Gastroesophageal sphincter (tissue), 4 donors: ENCODE data around the gene ENO2. TPM values are rescaled to one million over a fixed set of nuclear protein-coding genes. Genes with fewer than 3 reads are reported as not detected.

Source experiments
- ATAC-seq: fragments of 150-250 bp; one replicate; pipeline ENCODE4 v1.9.1; 2016; ENCODE audit warnings: mild to moderate bottlenecking, moderate library complexity
- H3K27ac ChIP-seq, 4 donors: fragments of 200-600 bp; sonication (generic) in 3 of 4; 1 replicate in 3 of 4; 2 replicates in 1 of 4; pipeline ENCODE4 v1.5.1; 2016 to 2019
- H3K27me3 ChIP-seq: fragments of 200-600 bp; sonication (generic); one replicate; pipeline ENCODE4 v1.5.1; 2019
- H3K36me3 ChIP-seq, 2 donors: fragments of 200-600 bp; sonication (generic); one replicate each; pipeline ENCODE4 v1.5.1; 2019; ENCODE audit warnings: control low read depth in 1 of 2
- H3K4me1 ChIP-seq, 3 donors: fragments of 200-600 bp; sonication (generic); 1 replicate in 2 of 3; 2 replicates in 1 of 3; pipeline ENCODE4 v1.5.1; 2016 to 2019; ENCODE audit warnings: control low read depth in 2 of 3
- H3K4me3 ChIP-seq, 2 donors: fragments of 200-600 bp; sonication (generic); one replicate each; pipeline ENCODE4 v1.5.1; 2019; ENCODE audit warnings: mild to moderate bottlenecking in 1 of 2, moderate library complexity in 1 of 2
- H3K9me3 ChIP-seq, 3 donors: fragments of 200-600 bp; sonication (generic); one replicate each; pipeline ENCODE4 v1.5.1; 2017 to 2019; ENCODE audit warnings: control low read depth in 2 of 3
- EP300 ChIP-seq: sonication (generic); formaldehyde crosslinking; IDR thresholded peaks from one replicate; pipeline ENCODE4 v1.6.1; 2017; ENCODE audit warnings: antibody characterized with exemption, mild to moderate bottlenecking
- POLR2A ChIP-seq, 2 donors: fragments of 450-650 bp; IDR thresholded peaks; one replicate each; pipeline ENCODE4 v1.6.1; 2017; ENCODE audit warnings: antibody characterized with exemption in 2 of 2, mild to moderate bottlenecking in 2 of 2, moderate library complexity in 1 of 2
- POLR2AphosphoS5 ChIP-seq: sonication (generic); formaldehyde crosslinking; IDR thresholded peaks from one replicate; pipeline ENCODE4 v1.6.1; 2017; ENCODE audit warnings: antibody characterized with exemption
- WGBS, 2 donors: methylation state at CpG; one replicate each; pipeline ENCODE4 v1.1.5; 2018; ENCODE audit warnings: low coverage in 1 of 2; 5-methylcytosine and 5-hydroxymethylcytosine counted together
- total RNA-seq, 4 donors: library from RNA; depleted of rRNA; stranded (reverse); fragments of >200 nt; gene quantifications; one replicate each; pipeline ENCODE4 v1.1.0, GENCODE V29; 2016
- TF ChIP-seq, protein P1 (sequence below), 4 experiments: fragments of 200-600 bp in 2 of 4; fragments of 450-650 bp in 2 of 4; sonication (generic) in 1 of 4; IDR thresholded peaks; one replicate each; pipeline ENCODE4 v1.5.1; 2017 to 2019; ENCODE audit warnings: antibody characterized with exemption in 4 of 4, mild to moderate bottlenecking in 2 of 4, moderate library complexity in 2 of 4

ENO2 gene
- total RNA-seq, 4 donors from 2014 or later: 31.2 to 68.2 (median 43.5) TPM

DNA sequence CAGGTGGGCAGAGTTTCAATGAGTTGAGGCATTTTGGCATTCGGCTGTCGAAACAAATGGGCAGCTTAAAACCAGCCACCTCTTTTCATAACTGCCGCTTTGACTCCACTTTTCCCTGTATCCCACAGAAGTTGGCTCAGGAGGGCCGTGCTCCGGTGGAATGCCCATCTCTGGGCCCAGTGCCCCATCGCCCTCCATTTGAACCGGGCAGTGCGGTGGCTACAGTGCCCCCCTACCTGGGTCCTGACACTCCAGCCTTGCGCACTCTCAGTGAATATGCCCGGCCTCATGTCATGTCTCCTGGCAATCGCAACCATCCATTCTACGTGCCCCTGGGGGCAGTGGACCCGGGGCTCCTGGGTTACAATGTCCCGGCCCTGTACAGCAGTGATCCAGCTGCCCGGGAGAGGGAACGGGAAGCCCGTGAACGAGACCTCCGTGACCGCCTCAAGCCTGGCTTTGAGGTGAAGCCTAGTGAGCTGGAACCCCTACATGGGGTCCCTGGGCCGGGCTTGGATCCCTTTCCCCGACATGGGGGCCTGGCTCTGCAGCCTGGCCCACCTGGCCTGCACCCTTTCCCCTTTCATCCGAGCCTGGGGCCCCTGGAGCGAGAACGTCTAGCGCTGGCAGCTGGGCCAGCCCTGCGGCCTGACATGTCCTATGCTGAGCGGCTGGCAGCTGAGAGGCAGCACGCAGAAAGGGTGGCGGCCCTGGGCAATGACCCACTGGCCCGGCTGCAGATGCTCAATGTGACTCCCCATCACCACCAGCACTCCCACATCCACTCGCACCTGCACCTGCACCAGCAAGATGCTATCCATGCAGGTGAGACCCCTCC, 24.2 kb downstream of the ENO2 start:
- H3K27ac ChIP-seq: peak overlapping the region in 3 of 4 donors; percentile 91 to 96 (median 91)
- H3K36me3 ChIP-seq: peaks cover 0 to 67% of the 10 kb centered on the region in 2 donors
- TF ChIP-seq POLR2AphosphoS5: peak; percentile 64
- TF ChIP-seq, protein P1, sequence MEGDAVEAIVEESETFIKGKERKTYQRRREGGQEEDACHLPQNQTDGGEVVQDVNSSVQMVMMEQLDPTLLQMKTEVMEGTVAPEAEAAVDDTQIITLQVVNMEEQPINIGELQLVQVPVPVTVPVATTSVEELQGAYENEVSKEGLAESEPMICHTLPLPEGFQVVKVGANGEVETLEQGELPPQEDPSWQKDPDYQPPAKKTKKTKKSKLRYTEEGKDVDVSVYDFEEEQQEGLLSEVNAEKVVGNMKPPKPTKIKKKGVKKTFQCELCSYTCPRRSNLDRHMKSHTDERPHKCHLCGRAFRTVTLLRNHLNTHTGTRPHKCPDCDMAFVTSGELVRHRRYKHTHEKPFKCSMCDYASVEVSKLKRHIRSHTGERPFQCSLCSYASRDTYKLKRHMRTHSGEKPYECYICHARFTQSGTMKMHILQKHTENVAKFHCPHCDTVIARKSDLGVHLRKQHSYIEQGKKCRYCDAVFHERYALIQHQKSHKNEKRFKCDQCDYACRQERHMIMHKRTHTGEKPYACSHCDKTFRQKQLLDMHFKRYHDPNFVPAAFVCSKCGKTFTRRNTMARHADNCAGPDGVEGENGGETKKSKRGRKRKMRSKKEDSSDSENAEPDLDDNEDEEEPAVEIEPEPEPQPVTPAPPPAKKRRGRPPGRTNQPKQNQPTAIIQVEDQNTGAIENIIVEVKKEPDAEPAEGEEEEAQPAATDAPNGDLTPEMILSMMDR (IDR thresholded peaks at IDR 0.05): no peak
- no peaks in the 10 kb centered on the region for H3K9me3 ChIP-seq
- no peak for ATAC-seq
- WGBS, 2 donors: 54 to 83% methylated on average over 1 to 5 of the region's 32 CpGs
- H3K27me3 ChIP-seq: no peaks in the 10 kb centered on the region
- peak overlapping the region in 1 of 2 donors; percentile 73 for H3K4me3 ChIP-seq
- peaks cover 0 to 97% (median 39%) of the 10 kb centered on the region in 3 donors for H3K4me1 ChIP-seq

DNA sequence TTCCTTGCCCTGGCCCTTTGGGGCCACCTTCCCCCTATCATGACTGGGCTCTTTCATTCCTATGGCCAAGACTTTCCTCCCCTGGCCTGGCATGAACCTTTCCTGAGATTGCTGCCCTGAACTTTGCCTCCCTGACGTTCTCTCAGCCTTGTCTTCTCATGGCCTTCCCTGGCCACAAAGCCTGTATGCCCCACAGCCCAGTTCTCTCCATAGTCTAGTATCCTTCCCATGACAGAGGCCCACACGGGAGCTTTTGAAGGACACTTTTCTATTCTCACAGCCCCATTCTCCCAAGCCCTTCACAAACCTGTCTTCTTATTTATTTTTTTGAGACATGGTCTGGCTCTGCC, 24.8 kb downstream of the ENO2 start:
- H3K4me1 ChIP-seq: peaks cover 0 to 93% (median 33%) of the 10 kb centered on the region in 3 donors
- no peak for ATAC-seq
- no peak overlapping the region for H3K4me3 ChIP-seq
- WGBS, 2 donors: 51 to 83% methylated on average over 2 of the region's 2 CpGs
- no peaks in the 10 kb centered on the region for H3K27me3 ChIP-seq
- TF ChIP-seq POLR2A (IDR thresholded peaks at IDR 0.05) (no peak), EP300 (no peak), POLR2AphosphoS5 (no peak)
- TF ChIP-seq, protein P1 (IDR thresholded peaks at IDR 0.05): no peak
- H3K27ac ChIP-seq: peak overlapping the region in 3 of 4 donors; percentile 91 to 96 (median 91)
- no peaks in the 10 kb centered on the region for H3K9me3 ChIP-seq
- peaks cover 0 to 61% of the 10 kb centered on the region in 2 donors for H3K36me3 ChIP-seq

DNA sequence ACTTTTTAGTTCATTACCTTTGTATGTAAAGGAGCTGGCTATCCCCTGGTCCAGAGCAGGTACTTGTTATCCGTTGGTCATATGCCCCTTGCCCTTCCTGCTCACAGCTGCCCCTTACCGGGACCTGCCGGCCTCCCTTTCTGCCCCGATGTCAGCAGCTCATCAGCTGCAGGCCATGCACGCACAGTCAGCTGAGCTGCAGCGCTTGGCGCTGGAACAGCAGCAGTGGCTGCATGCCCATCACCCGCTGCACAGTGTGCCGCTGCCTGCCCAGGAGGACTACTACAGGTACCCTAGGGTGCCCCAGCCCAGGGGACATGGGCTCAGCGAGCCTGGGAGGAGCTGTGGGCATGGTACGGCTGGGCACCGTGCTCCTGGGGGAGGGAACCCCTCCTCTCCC, 26.9 kb downstream of the ENO2 start:
- H3K9me3 ChIP-seq: no peaks in the 10 kb centered on the region
- H3K4me1 ChIP-seq: peaks cover 0 to 90% (median 33%) of the 10 kb centered on the region in 3 donors
- TF ChIP-seq, protein P1 (IDR thresholded peaks at IDR 0.05): no peak
- TF ChIP-seq POLR2A (IDR thresholded peaks at IDR 0.05): no peak
- TF ChIP-seq POLR2AphosphoS5: no peak
- TF ChIP-seq EP300: no peak
- H3K36me3 ChIP-seq: peaks cover 0 to 52% of the 10 kb centered on the region in 2 donors
- no peaks in the 10 kb centered on the region for H3K27me3 ChIP-seq
- no peak overlapping the region for H3K4me3 ChIP-seq
- 65 to 81% methylated on average over 5 to 6 of the region's 12 CpGs for WGBS, 2 donors
- ATAC-seq: no peak
- peak overlapping the region in 3 of 4 donors; percentile 7 to 96 (median 95) for H3K27ac ChIP-seq

DNA sequence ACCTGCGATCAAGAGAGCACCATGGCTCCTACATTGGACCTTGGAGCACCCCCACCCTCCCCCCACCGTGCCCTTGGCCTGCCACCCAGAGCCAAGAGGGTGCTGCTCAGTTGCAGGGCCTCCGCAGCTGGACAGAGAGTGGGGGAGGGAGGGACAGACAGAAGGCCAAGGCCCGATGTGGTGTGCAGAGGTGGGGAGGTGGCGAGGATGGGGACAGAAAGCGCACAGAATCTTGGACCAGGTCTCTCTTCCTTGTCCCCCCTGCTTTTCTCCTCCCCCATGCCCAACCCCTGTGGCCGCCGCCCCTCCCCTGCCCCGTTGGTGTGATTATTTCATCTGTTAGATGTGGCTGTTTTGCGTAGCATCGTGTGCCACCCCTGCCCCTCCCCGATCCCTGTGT, 27.4 kb downstream of the ENO2 start:
- Histone ChIP-seq H3K4me3 (no peak overlapping the region), H3K36me3 (peaks cover 0 to 55% of the 10 kb centered on the region in 2 donors), H3K27ac (peak overlapping the region in 2 of 4 donors; percentile 95 to 96), H3K9me3 (no peaks in the 10 kb centered on the region), H3K4me1 (peaks cover 0 to 90% (median 36%) of the 10 kb centered on the region in 3 donors), H3K27me3 (no peaks in the 10 kb centered on the region)
- ATAC-seq: no peak
- 49% methylated on average over 4 of the region's 12 CpGs; no CpG with 5 or more reads in 1 of the 2 donors for WGBS, 2 donors
- TF ChIP-seq POLR2AphosphoS5: no peak
- no peak for TF ChIP-seq EP300
- no peak for TF ChIP-seq POLR2A (IDR thresholded peaks at IDR 0.05)
- TF ChIP-seq, protein P1 (IDR thresholded peaks at IDR 0.05): no peak

DNA sequence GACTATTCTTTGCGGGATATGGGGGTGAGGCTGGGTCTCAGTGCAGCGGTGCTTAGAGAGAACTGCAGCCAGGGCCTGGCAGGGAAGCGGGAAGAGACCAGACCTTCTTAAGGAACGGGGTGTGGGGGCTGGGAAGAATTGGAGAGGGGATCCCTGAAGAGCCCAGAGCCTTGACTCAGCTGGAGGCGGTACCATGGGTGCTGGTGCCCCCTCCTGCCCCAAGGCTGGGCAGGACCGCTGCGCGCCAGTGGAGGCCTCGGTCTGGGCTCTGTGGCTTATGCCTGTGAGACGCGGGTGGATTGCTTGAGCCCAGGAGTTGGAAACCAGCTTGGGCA, 27.9 kb downstream of the ENO2 start:
- Histone ChIP-seq H3K9me3 (no peaks in the 10 kb centered on the region), H3K27me3 (no peaks in the 10 kb centered on the region), H3K4me1 (peaks cover 0 to 89% (median 31%) of the 10 kb centered on the region in 3 donors), H3K27ac (peak overlapping the region in 3 of 4 donors; percentile 94 to 96 (median 95)), H3K36me3 (peaks cover 0 to 57% of the 10 kb centered on the region in 2 donors), H3K4me3 (no peak overlapping the region)
- 87 to 100% methylated on average over 3 to 6 of the region's 11 CpGs for WGBS, 2 donors
- ATAC-seq: no peak
- TF ChIP-seq POLR2AphosphoS5 (peak; percentile 6), EP300 (no peak)
